Measurements from ENCODE around the gene NCS1. TPM values are rescaled to one million over a fixed set of nuclear protein-coding genes. Genes with fewer than 3 reads are reported as not detected.

The NCS1 gene
- total RNA-seq, 3 donors from 2014 or later = 4.1 to 196 (median 10.7) TPM

DNA sequence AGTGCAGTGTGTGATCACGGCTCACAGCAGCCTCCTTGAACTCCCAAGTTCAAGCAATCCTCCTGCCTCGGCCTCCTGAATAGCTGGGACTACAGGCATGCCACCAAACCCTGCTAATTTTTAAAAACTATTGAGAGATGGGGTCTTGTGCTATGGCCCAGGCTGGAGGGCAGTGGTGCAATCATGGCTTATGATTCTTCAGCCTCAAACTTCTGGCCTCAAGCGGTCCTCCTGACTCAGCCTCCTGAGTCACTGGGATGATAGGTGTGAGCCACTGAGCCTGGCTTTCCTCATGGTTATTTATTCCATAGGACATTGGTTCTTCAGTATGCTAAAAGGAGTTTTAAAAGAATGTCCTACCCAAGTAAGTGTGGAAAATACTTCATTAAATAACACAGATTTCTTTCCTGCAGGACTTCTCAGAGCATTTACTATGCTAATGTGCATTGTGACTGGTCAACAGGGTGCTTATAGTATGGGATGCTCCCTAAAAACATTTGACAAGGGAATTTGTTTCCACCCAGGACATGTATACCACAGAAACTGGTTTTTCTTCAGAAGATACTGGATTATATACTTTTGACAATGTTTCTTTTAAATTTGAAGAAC, 11.2 kb upstream of the NCS1 start:
- ATAC-seq (no peak), DNase-seq (no peak)
- Histone ChIP-seq H3K9me3 (no peaks in the 10 kb centered on the region), H3K4me1 (ENCODE audit: low read depth) (no peaks in the 10 kb centered on the region), H3K36me3 (ENCODE audit: low read depth) (no peaks in the 10 kb centered on the region), H3K4me3 (no peak overlapping the region)
- TF ChIP-seq, protein P1, sequence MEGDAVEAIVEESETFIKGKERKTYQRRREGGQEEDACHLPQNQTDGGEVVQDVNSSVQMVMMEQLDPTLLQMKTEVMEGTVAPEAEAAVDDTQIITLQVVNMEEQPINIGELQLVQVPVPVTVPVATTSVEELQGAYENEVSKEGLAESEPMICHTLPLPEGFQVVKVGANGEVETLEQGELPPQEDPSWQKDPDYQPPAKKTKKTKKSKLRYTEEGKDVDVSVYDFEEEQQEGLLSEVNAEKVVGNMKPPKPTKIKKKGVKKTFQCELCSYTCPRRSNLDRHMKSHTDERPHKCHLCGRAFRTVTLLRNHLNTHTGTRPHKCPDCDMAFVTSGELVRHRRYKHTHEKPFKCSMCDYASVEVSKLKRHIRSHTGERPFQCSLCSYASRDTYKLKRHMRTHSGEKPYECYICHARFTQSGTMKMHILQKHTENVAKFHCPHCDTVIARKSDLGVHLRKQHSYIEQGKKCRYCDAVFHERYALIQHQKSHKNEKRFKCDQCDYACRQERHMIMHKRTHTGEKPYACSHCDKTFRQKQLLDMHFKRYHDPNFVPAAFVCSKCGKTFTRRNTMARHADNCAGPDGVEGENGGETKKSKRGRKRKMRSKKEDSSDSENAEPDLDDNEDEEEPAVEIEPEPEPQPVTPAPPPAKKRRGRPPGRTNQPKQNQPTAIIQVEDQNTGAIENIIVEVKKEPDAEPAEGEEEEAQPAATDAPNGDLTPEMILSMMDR (IDR thresholded peaks at IDR 0.05) = no peak
- intact Hi-C loops (cut with DNase I, micrococcal nuclease) = no loop called here

DNA sequence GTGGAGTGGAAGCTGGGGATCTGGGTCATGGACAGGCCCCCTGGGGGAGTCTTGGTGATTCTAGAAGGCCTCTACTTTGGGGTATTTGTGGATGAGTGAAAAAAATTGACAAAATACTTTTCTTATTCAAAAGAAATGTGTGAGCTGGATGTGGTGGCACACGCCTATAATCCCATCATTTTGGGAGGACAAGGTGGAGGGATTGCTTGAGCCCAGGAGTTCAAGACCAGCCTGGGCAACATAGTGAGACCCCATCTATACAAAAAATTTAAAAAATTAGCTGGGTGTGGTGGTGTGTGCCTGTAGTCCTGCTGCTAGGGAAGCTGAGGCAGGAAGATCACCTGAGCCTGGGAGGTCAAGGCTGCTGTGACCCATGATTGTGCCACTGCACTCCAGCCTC, 6.6 kb upstream of the NCS1 start:
- intact Hi-C loops (cut with DNase I, micrococcal nuclease) = no loop called here

DNA sequence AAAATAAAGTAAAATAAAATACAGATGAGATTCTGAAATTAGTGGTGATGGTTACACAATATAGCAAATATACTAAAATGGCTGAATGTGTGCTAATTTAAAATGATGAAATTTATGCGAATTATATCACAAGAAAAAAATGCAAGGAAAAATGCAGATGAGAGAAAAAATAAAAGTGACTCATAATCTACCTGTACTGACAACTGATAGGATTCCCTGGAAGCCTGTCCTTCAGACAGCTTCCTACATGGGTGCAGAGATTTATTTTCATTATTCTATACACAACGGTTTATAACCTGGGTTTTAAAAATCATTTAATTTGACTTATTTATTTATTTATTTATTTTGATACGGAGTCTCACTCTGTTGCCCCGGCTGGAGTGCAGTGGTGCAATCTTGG, 5.8 kb upstream of the NCS1 start:
- DNase-seq (no peak), ATAC-seq (no peak)
- no peak overlapping the region for H3K4me3 ChIP-seq
- TF ChIP-seq, protein P1 (IDR thresholded peaks at IDR 0.05) = no peak
- H3K9me3 ChIP-seq = no peaks in the 10 kb centered on the region
- H3K36me3 ChIP-seq (ENCODE audit: low read depth) = no peaks in the 10 kb centered on the region
- intact Hi-C loops (cut with DNase I, micrococcal nuclease) = no loop called here
- H3K4me1 ChIP-seq (ENCODE audit: low read depth) = no peaks in the 10 kb centered on the region

More for the DNA sequence above, 6.6 kb upstream of the NCS1 start:
- Histone ChIP-seq H3K36me3 (ENCODE audit: low read depth) (no peaks in the 10 kb centered on the region), H3K4me1 (ENCODE audit: low read depth) (no peaks in the 10 kb centered on the region), H3K9me3 (no peaks in the 10 kb centered on the region), H3K4me3 (no peak overlapping the region)
- ATAC-seq = no peak
- DNase-seq = no peak
- TF ChIP-seq, protein P1 (IDR thresholded peaks at IDR 0.05) = no peak

DNA sequence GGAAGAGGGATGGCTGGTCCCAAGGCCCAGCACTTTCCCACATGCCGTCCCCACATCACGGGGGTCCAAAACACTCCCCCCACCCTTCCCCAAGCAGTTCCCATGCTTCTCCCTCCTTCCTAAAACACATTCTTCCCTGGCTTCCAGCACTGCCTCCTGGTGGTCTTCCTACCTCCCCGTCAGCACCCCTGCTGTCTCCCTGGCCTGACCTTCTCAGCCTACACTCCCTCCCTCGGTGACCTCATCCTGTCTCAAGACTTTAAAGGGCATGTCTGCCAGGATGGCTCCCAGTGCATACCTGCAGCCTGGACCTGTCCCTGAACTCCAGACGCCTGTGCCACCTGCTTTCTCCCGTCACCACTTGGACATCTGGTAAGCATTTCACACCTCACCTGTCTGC, 4.3 kb upstream of the NCS1 start:
- intact Hi-C loops (cut with DNase I, micrococcal nuclease) = no loop called here
- no peaks in the 10 kb centered on the region for H3K36me3 ChIP-seq (ENCODE audit: low read depth)
- no peak overlapping the region for H3K4me3 ChIP-seq
- TF ChIP-seq, protein P1 (IDR thresholded peaks at IDR 0.05) = no peak
- DNase-seq (no peak), ATAC-seq (no peak)
- peaks cover 2% of the 10 kb centered on the region for H3K4me1 ChIP-seq (ENCODE audit: low read depth)
- no peaks in the 10 kb centered on the region for H3K9me3 ChIP-seq

DNA sequence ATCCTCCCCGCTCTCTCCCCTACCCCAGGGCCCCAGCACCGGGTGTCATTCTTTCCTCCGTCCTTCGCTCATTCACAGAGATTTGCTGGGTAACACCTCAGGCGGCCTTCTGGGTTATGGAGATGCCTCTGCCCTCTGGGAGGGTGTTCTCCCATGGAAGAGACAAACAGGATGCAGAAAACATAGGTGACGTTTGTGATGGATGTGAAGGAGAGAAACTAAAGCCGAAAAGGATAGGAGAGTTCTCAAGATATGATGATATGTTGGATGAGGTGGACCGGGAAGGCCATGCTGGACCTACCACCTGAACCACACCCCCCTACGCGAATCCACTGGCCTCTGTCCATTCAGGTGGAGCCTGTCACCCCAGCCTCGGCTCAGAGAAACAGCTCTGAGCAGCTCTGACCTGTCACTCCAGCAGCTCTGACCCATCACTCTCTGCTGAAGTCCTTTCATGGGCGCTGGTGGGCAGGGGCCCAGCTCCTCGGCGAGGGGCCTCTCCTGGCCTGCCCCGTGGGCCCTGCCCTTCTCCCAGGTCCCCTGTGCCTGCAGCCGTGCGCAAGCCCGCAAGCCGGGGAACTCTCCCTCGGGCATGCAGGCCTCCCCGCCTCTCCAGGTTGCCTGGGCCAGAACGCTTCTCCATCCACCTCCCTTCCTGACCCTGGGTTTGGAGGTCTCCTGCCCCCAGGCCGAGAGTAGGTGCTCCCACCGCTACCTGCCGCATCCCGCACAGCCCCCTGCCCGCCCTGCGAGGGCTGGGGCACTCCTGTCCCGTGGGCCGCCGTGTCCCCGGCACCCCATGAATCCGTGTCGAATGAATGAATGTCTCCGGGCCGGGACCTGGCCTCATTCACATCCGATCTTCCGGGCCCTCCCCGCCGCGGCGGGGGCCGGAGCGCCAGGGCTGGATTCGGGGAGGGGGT, 717 bp upstream of the NCS1 start:
- Histone ChIP-seq H3K4me1 (ENCODE audit: low read depth) (peaks cover 3% of the 10 kb centered on the region), H3K4me3 (no peak overlapping the region), H3K36me3 (ENCODE audit: low read depth) (no peaks in the 10 kb centered on the region), H3K9me3 (no peaks in the 10 kb centered on the region)
- DNase-seq (peak in 1 of 3 donors; percentile 37), ATAC-seq (peak; percentile 7)
- intact Hi-C loops (cut with DNase I, micrococcal nuclease) = loop anchor here in 1 of 2 donors (10.0 kb wide), 1 partner anchor 57 kb away; no protein-coding TSS in a partner anchor
- TF ChIP-seq, protein P1 (IDR thresholded peaks at IDR 0.05) = no peak

All from mucosa of descending colon (tissue), 3 donors.